OCI-LY7 (cell line): ENCODE data around the gene NUP210.

Experiments
- CTCF ChIP-seq: fragments of 200-600 bp; sonication (generic); conservative IDR thresholded peaks from 2 replicates; pipeline ENCODE4 v1.5.1; 2014; ENCODE audit warnings: mild to moderate bottlenecking, antibody characterized with exemption, low read length, moderate library complexity, mixed read lengths
- EZH2phosphoT487 ChIP-seq: fragments of 200-600 bp; sonication (generic); IDR thresholded peaks from 2 replicates; pipeline ENCODE4 v1.6.1; 2018; ENCODE audit warnings: low read depth, borderline replicate concordance, mild to moderate bottlenecking, mixed run types, antibody characterized with exemption, low read length, moderate library complexity, mixed read lengths

- TF ChIP-seq CTCF = no peak
- no peak for TF ChIP-seq EZH2phosphoT487
These were observed 2.8 kb downstream of the NUP210 start for GRCh38 chr3:13417166-13417947.
